IMR-90 (cell line): ENCODE data around the gene DMD.

ENCODE experiments used
- BHLHE40 ChIP-seq: fragments of 150-350 bp; IDR thresholded peaks from 2 replicates; pipeline ENCODE4 v1.6.1; 2016; ENCODE audit warnings: mild to moderate bottlenecking, low read depth, low read length
- CEBPB ChIP-seq: IDR thresholded peaks from 2 replicates; pipeline ENCODE4 v1.6.1; 2012; ENCODE audit warnings: low read depth, low read length, improper control_type of control experiment
- CTCF ChIP-seq: conservative IDR thresholded peaks from 2 replicates; pipeline ENCODE4 v1.5.1; 2012; ENCODE audit warnings: mild to moderate bottlenecking, low read depth, low read length, improper control_type of control experiment
- ELK1 ChIP-seq: fragments of 150-350 bp; IDR thresholded peaks from 2 replicates; pipeline ENCODE4 v1.6.1; 2016; ENCODE audit warnings: low read depth, mild to moderate bottlenecking, low read length, moderate library complexity, borderline replicate concordance
- FOS ChIP-seq: fragments of 150-350 bp; IDR thresholded peaks from 2 replicates; pipeline ENCODE4 v1.6.1; 2016; ENCODE audit warnings: low read depth, low read length
- MAZ ChIP-seq: IDR thresholded peaks from 2 replicates; pipeline ENCODE4 v1.6.1; 2012; ENCODE audit warnings: low read depth, mild to moderate bottlenecking, low read length, improper control_type of control experiment, moderate library complexity, borderline replicate concordance
- MXI1 ChIP-seq: IDR thresholded peaks from 2 replicates; pipeline ENCODE4 v1.6.1; 2012; ENCODE audit warnings: low read depth, mild to moderate bottlenecking, low read length, moderate library complexity, borderline replicate concordance
- POLR2A ChIP-seq: IDR thresholded peaks from 2 replicates; pipeline ENCODE4 v1.6.1; 2012; ENCODE audit warnings: mild to moderate bottlenecking, low read depth, low read length
- RAD21 ChIP-seq: IDR thresholded peaks from 2 replicates; pipeline ENCODE4 v1.6.1; 2012; ENCODE audit warnings: low read length, improper control_type of control experiment
- RCOR1 ChIP-seq: IDR thresholded peaks from 2 replicates; pipeline ENCODE4 v1.6.1; 2012; ENCODE audit warnings: mild to moderate bottlenecking, low read length, improper control_type of control experiment; ENCODE audit not compliant: insufficient replicate concordance
- RFX5 ChIP-seq: IDR thresholded peaks from 2 replicates; pipeline ENCODE4 v1.8.0; 2012; ENCODE audit warnings: low read depth, mild to moderate bottlenecking, low read length, moderate library complexity
- USF2 ChIP-seq: fragments of 150-350 bp; IDR thresholded peaks from 2 replicates; pipeline ENCODE4 v1.6.1; 2017; ENCODE audit warnings: mild to moderate bottlenecking, antibody characterized with exemption, low read length, low read depth

- no peak for TF ChIP-seq CTCF
- TF ChIP-seq BHLHE40: no peak
- no peak for TF ChIP-seq RFX5
- no peak for TF ChIP-seq USF2
- no peak for TF ChIP-seq ELK1
- TF ChIP-seq CEBPB: no peak
- TF ChIP-seq POLR2A: no peak
- no peak for TF ChIP-seq MAZ
- TF ChIP-seq MXI1: no peak
- no peak for TF ChIP-seq RAD21
- TF ChIP-seq FOS: no peak
- no peak for TF ChIP-seq RCOR1
These were observed 1750.1 kb downstream of the DMD start for GRCh38 chrX:31461266-31461665.
